Measurements from ENCODE around the gene DHRS3.

DNA sequence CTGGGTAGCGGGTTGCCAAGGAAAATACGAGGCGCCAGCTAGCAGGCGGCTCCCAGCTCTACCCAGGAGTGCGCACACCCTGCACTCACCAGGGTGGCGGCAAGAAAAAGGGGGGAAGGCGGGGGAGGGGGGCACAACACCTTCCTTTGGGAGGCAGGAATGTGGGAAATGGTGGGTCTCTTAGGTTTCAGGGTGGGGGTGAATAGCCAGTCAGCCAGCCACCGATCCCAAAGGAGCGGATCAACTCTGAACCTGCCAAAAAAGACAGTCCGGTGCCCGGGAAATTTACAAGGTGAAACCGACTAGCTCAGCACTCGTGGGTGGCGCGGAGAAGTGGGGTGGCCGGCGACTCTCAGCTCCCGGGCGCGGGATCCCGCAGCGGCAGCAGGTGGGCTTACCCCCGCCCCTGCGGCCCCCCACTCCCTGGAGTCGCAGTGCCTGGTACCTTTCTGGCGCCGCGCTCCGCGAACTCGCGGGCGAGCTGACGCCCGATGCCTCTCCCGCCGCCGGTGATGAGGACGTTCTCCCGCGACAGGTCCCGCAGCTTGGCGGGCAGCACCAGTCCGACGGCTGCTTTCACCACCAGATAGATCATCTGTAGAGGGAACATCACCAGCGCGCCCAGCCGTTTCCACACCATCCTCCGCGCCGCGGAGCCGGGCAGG is 1.2 kb downstream of the DHRS3 start:
- TF ChIP-seq, protein P1, sequence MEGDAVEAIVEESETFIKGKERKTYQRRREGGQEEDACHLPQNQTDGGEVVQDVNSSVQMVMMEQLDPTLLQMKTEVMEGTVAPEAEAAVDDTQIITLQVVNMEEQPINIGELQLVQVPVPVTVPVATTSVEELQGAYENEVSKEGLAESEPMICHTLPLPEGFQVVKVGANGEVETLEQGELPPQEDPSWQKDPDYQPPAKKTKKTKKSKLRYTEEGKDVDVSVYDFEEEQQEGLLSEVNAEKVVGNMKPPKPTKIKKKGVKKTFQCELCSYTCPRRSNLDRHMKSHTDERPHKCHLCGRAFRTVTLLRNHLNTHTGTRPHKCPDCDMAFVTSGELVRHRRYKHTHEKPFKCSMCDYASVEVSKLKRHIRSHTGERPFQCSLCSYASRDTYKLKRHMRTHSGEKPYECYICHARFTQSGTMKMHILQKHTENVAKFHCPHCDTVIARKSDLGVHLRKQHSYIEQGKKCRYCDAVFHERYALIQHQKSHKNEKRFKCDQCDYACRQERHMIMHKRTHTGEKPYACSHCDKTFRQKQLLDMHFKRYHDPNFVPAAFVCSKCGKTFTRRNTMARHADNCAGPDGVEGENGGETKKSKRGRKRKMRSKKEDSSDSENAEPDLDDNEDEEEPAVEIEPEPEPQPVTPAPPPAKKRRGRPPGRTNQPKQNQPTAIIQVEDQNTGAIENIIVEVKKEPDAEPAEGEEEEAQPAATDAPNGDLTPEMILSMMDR (optimal IDR thresholded peaks at IDR 0.05 in 1 of 3, IDR thresholded peaks at IDR 0.05 in 1 of 3, conservative IDR thresholded peaks at IDR 0.05 in 1 of 3; ENCODE audit: extremely low read depth in 1 of 3, insufficient read depth in 2 of 3, low read length in 3 of 3): no peak
- TF ChIP-seq EZH2 (IDR thresholded peaks at IDR 0.05; ENCODE audit: low read length): no peak

All from keratinocyte (primary cell).